ENCODE data around the gene ERLEC1.
"Not testable (repeated sequence)": the region's sequence is repeated elsewhere in the genome, so short reads cannot be mapped to it uniquely, and the experiment has no call there.

Gene ERLEC1

GRCh38 chr2:53813151-53813550 lies 26.3 kb downstream of the ERLEC1 start:
- Histone ChIP-seq H3K4me1 (ENCODE audit: control insufficient read depth, insufficient read depth, low read length, unreplicated experiment) (no peaks in the 10 kb centered on the region), H3K4me3 (ENCODE audit: low read depth, low read length) (no peak overlapping the region), H3K27ac (ENCODE audit: low read depth, low read length) (no peak overlapping the region), H3K36me3 (ENCODE audit: insufficient read depth, low read length) (peaks cover 39% of the 10 kb centered on the region), H3K27me3 (ENCODE audit: insufficient read depth, low read length) (no peaks in the 10 kb centered on the region), H3K79me2 (ENCODE audit: control insufficient read depth, insufficient read depth, low read length, unreplicated experiment) (no peaks in the 10 kb centered on the region), H2AFZ (ENCODE audit: low read length, unreplicated experiment) (no peak overlapping the region)

GRCh38 chr2:53818854-53819435 lies 32.1 kb downstream of the ERLEC1 start:
- Histone ChIP-seq H3K27ac (ENCODE audit: low read depth, low read length) (no peak overlapping the region), H3K36me3 (ENCODE audit: insufficient read depth, low read length) (peaks cover 21% of the 10 kb centered on the region), H3K27me3 (ENCODE audit: insufficient read depth, low read length) (no peaks in the 10 kb centered on the region), H3K79me2 (ENCODE audit: control insufficient read depth, insufficient read depth, low read length, unreplicated experiment) (no peaks in the 10 kb centered on the region), H3K4me3 (ENCODE audit: low read depth, low read length) (no peak overlapping the region), H2AFZ (ENCODE audit: low read length, unreplicated experiment) (no peak overlapping the region), H3K4me1 (ENCODE audit: control insufficient read depth, insufficient read depth, low read length, unreplicated experiment) (no peaks in the 10 kb centered on the region)

- H3K27ac ChIP-seq (ENCODE audit: low read depth, low read length) = no peak overlapping the region
- no peak overlapping the region for H2AFZ ChIP-seq (ENCODE audit: low read length, unreplicated experiment)
- H3K4me1 ChIP-seq (ENCODE audit: control insufficient read depth, insufficient read depth, low read length, unreplicated experiment) = no peaks in the 10 kb centered on the region
- H3K4me3 ChIP-seq (ENCODE audit: low read depth, low read length) = no peak overlapping the region
- peaks cover 21% of the 10 kb centered on the region for H3K36me3 ChIP-seq (ENCODE audit: insufficient read depth, low read length)
- no peaks in the 10 kb centered on the region for H3K27me3 ChIP-seq (ENCODE audit: insufficient read depth, low read length)
- no peaks in the 10 kb centered on the region for H3K79me2 ChIP-seq (ENCODE audit: control insufficient read depth, insufficient read depth, low read length, unreplicated experiment)
Measured at GRCh38 chr2:53819634-53820033, 32.8 kb downstream of the ERLEC1 start.

- Histone ChIP-seq H3K27me3 (ENCODE audit: insufficient read depth, low read length) (no peaks in the 10 kb centered on the region), H2AFZ (ENCODE audit: low read length, unreplicated experiment) (no peak overlapping the region), H3K4me1 (ENCODE audit: control insufficient read depth, insufficient read depth, low read length, unreplicated experiment) (no peaks in the 10 kb centered on the region), H3K79me2 (ENCODE audit: control insufficient read depth, insufficient read depth, low read length, unreplicated experiment) (no peaks in the 10 kb centered on the region), H3K4me3 (ENCODE audit: low read depth, low read length) (no peak overlapping the region), H3K36me3 (ENCODE audit: insufficient read depth, low read length) (peaks cover 21% of the 10 kb centered on the region), H3K27ac (ENCODE audit: low read depth, low read length) (no peak overlapping the region)
Measured at GRCh38 chr2:53820048-53820447, 33.2 kb downstream of the ERLEC1 start.

GRCh38 chr2:53820711-53821110 lies 33.9 kb downstream of the ERLEC1 start:
- no peaks in the 10 kb centered on the region for H3K79me2 ChIP-seq (ENCODE audit: control insufficient read depth, insufficient read depth, low read length, unreplicated experiment)
- H3K4me1 ChIP-seq (ENCODE audit: control insufficient read depth, insufficient read depth, low read length, unreplicated experiment) = no peaks in the 10 kb centered on the region
- H3K36me3 ChIP-seq (ENCODE audit: insufficient read depth, low read length) = peaks cover 16% of the 10 kb centered on the region
- no peaks in the 10 kb centered on the region for H3K27me3 ChIP-seq (ENCODE audit: insufficient read depth, low read length)
- H3K4me3 ChIP-seq (ENCODE audit: low read depth, low read length) = no peak overlapping the region
- no peak overlapping the region for H3K27ac ChIP-seq (ENCODE audit: low read depth, low read length)
- H2AFZ ChIP-seq (ENCODE audit: low read length, unreplicated experiment) = no peak overlapping the region

GRCh38 chr2:53821810-53822209 lies 35.0 kb downstream of the ERLEC1 start:
- H3K4me3 ChIP-seq (ENCODE audit: low read depth, low read length) = no peak overlapping the region
- no peak overlapping the region for H2AFZ ChIP-seq (ENCODE audit: low read length, unreplicated experiment)
- H3K36me3 ChIP-seq (ENCODE audit: insufficient read depth, low read length) = peaks cover 10% of the 10 kb centered on the region
- H3K27me3 ChIP-seq (ENCODE audit: insufficient read depth, low read length) = no peaks in the 10 kb centered on the region
- no peaks in the 10 kb centered on the region for H3K79me2 ChIP-seq (ENCODE audit: control insufficient read depth, insufficient read depth, low read length, unreplicated experiment)
- no peak overlapping the region for H3K27ac ChIP-seq (ENCODE audit: low read depth, low read length)
- H3K4me1 ChIP-seq (ENCODE audit: control insufficient read depth, insufficient read depth, low read length, unreplicated experiment) = no peaks in the 10 kb centered on the region

- not testable (repeated sequence) for H3K27ac ChIP-seq (ENCODE audit: low read depth, low read length); H3K4me1 ChIP-seq (ENCODE audit: control insufficient read depth, insufficient read depth, low read length, unreplicated experiment); H3K79me2 ChIP-seq (ENCODE audit: control insufficient read depth, insufficient read depth, low read length, unreplicated experiment)
Measured at GRCh38 chr2:53823639-53824038, 36.8 kb downstream of the ERLEC1 start.

GRCh38 chr2:53826030-53826410 lies 39.2 kb downstream of the ERLEC1 start:
- Histone ChIP-seq H3K27ac (ENCODE audit: low read depth, low read length) (no peak overlapping the region), H3K4me1 (ENCODE audit: control insufficient read depth, insufficient read depth, low read length, unreplicated experiment) (no peaks in the 10 kb centered on the region), H3K79me2 (ENCODE audit: control insufficient read depth, insufficient read depth, low read length, unreplicated experiment) (no peaks in the 10 kb centered on the region)

More at GRCh38 chr2:53823639-53824038, 36.8 kb downstream of the ERLEC1 start:
- not testable (repeated sequence) for H2AFZ ChIP-seq (ENCODE audit: low read length, unreplicated experiment); H3K36me3 ChIP-seq (ENCODE audit: insufficient read depth, low read length); H3K4me3 ChIP-seq (ENCODE audit: low read depth, low read length); H3K27me3 ChIP-seq (ENCODE audit: insufficient read depth, low read length)

GRCh38 chr2:53826587-53827397 lies 39.9 kb downstream of the ERLEC1 start:
- no peak overlapping the region for H2AFZ ChIP-seq (ENCODE audit: low read length, unreplicated experiment)
- no peaks in the 10 kb centered on the region for H3K4me1 ChIP-seq (ENCODE audit: control insufficient read depth, insufficient read depth, low read length, unreplicated experiment)
- H3K27ac ChIP-seq (ENCODE audit: low read depth, low read length) = no peak overlapping the region
- H3K27me3 ChIP-seq (ENCODE audit: insufficient read depth, low read length) = no peaks in the 10 kb centered on the region
- H3K4me3 ChIP-seq (ENCODE audit: low read depth, low read length) = no peak overlapping the region
- no peaks in the 10 kb centered on the region for H3K79me2 ChIP-seq (ENCODE audit: control insufficient read depth, insufficient read depth, low read length, unreplicated experiment)
- no peaks in the 10 kb centered on the region for H3K36me3 ChIP-seq (ENCODE audit: insufficient read depth, low read length)

More at GRCh38 chr2:53826030-53826410, 39.2 kb downstream of the ERLEC1 start:
- Histone ChIP-seq H2AFZ (ENCODE audit: low read length, unreplicated experiment) (no peak overlapping the region), H3K27me3 (ENCODE audit: insufficient read depth, low read length) (no peaks in the 10 kb centered on the region), H3K4me3 (ENCODE audit: low read depth, low read length) (no peak overlapping the region), H3K36me3 (ENCODE audit: insufficient read depth, low read length) (no peaks in the 10 kb centered on the region)

GRCh38 chr2:53827398-53828175 lies 40.7 kb downstream of the ERLEC1 start:
- H3K27ac ChIP-seq (ENCODE audit: low read depth, low read length) = no peak overlapping the region
- H3K36me3 ChIP-seq (ENCODE audit: insufficient read depth, low read length) = no peaks in the 10 kb centered on the region
- no peak overlapping the region for H2AFZ ChIP-seq (ENCODE audit: low read length, unreplicated experiment)
- no peaks in the 10 kb centered on the region for H3K27me3 ChIP-seq (ENCODE audit: insufficient read depth, low read length)
- no peaks in the 10 kb centered on the region for H3K79me2 ChIP-seq (ENCODE audit: control insufficient read depth, insufficient read depth, low read length, unreplicated experiment)
- no peak overlapping the region for H3K4me3 ChIP-seq (ENCODE audit: low read depth, low read length)
- H3K4me1 ChIP-seq (ENCODE audit: control insufficient read depth, insufficient read depth, low read length, unreplicated experiment) = no peaks in the 10 kb centered on the region

All from ACC112 (cell line).